ENCODE data around the gene MCC.

Gene MCC

GRCh38 chr5:113269023-113269997 lies 218.9 kb downstream of the MCC start:
- H3K4me3 ChIP-seq (ENCODE audit: low read depth, low read length): no peak overlapping the region
- no peak for TF ChIP-seq CTCF (IDR thresholded peaks at IDR 0.05; ENCODE audit: low read depth, low read length, missing control alignments)
- in situ Hi-C loops (cut with HindIII; ENCODE audit: low sequenced_read_pairs): no loop called here
- DNase-seq (ENCODE audit: low read depth): no peak

- DNase-seq (ENCODE audit: low read depth): no peak
- H3K4me3 ChIP-seq (ENCODE audit: low read depth, low read length): no peak overlapping the region
- in situ Hi-C loops (cut with HindIII; ENCODE audit: low sequenced_read_pairs): no loop called here
- no peak for TF ChIP-seq CTCF (IDR thresholded peaks at IDR 0.05; ENCODE audit: low read depth, low read length, missing control alignments)
Observed at GRCh38 chr5:113268232-113268631, 220.0 kb downstream of the MCC start.

GRCh38 chr5:113267361-113267900 lies 220.8 kb downstream of the MCC start:
- no peak overlapping the region for H3K4me3 ChIP-seq (ENCODE audit: low read depth, low read length)
- no peak for DNase-seq (ENCODE audit: low read depth)
- in situ Hi-C loops (cut with HindIII; ENCODE audit: low sequenced_read_pairs): no loop called here
- TF ChIP-seq CTCF (IDR thresholded peaks at IDR 0.05; ENCODE audit: low read depth, low read length, missing control alignments): no peak

GRCh38 chr5:113266913-113267227 lies 221.4 kb downstream of the MCC start:
- no peak for TF ChIP-seq CTCF (IDR thresholded peaks at IDR 0.05; ENCODE audit: low read depth, low read length, missing control alignments)
- in situ Hi-C loops (cut with HindIII; ENCODE audit: low sequenced_read_pairs): no loop called here
- no peak for DNase-seq (ENCODE audit: low read depth)
- H3K4me3 ChIP-seq (ENCODE audit: low read depth, low read length): no peak overlapping the region

- no peak for TF ChIP-seq CTCF (IDR thresholded peaks at IDR 0.05; ENCODE audit: low read depth, low read length, missing control alignments)
- no peak for DNase-seq (ENCODE audit: low read depth)
- in situ Hi-C loops (cut with HindIII; ENCODE audit: low sequenced_read_pairs): no loop called here
- no peak overlapping the region for H3K4me3 ChIP-seq (ENCODE audit: low read depth, low read length)
Observed at GRCh38 chr5:113266227-113266912, 221.9 kb downstream of the MCC start.

- in situ Hi-C loops (cut with HindIII; ENCODE audit: low sequenced_read_pairs): no loop called here
- TF ChIP-seq CTCF (IDR thresholded peaks at IDR 0.05; ENCODE audit: low read depth, low read length, missing control alignments): no peak
- no peak for DNase-seq (ENCODE audit: low read depth)
- no peak overlapping the region for H3K4me3 ChIP-seq (ENCODE audit: low read depth, low read length)
Observed at GRCh38 chr5:113265190-113265589, 223.1 kb downstream of the MCC start.

Measured in astrocyte of the cerebellum (primary cell).